Fibroblast of skin of right quadriceps (primary cell): Measurements from ENCODE around the gene GDPD2.
"Not testable (repeated sequence)": the region's sequence is repeated elsewhere in the genome, so short reads cannot be mapped to it uniquely, and the experiment has no call there.

Experiments used
- DNase-seq: peaks from one replicate; pipeline ENCODE4 v3.0.0-alpha.2; 2013

GDPD2 gene, protein sequence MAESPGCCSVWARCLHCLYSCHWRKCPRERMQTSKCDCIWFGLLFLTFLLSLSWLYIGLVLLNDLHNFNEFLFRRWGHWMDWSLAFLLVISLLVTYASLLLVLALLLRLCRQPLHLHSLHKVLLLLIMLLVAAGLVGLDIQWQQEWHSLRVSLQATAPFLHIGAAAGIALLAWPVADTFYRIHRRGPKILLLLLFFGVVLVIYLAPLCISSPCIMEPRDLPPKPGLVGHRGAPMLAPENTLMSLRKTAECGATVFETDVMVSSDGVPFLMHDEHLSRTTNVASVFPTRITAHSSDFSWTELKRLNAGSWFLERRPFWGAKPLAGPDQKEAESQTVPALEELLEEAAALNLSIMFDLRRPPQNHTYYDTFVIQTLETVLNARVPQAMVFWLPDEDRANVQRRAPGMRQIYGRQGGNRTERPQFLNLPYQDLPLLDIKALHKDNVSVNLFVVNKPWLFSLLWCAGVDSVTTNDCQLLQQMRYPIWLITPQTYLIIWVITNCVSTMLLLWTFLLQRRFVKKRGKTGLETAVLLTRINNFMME

DNA sequence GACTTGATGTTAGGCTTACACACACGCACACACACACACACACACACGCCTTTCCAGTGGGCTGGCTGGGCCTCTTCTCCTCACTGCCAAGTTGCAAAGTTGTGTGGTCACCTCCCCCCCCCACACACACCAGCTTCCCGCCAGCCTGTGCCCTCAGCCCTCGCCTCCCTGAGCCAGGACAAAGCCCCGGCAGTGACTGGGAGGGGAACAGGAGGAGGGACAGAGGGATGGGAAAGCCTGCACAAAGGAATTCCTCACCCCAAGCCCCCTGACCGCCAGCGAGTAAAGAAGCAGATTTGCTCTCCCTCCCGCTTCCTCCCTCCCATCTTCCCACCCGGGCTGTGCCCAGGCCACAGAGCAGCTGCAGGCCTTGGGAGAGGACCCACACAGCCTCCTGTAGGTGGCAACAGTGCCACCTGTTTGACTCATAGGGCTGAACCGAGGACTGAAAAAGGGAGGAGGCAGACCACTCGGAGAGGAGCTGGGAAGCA is at the start of gene GDPD2:
Gene GDPD2 (plus strand): TSS at position 464 of the 491 bp plus-strand sequence. CDS start 1,671 bp downstream, outside the sequence.
- DNase-seq: peak; percentile 26

- peak; percentile 1 for DNase-seq
Measured at GRCh38 chrX:70386235-70386634, 36.9 kb upstream of the GDPD2 start.

DNA sequence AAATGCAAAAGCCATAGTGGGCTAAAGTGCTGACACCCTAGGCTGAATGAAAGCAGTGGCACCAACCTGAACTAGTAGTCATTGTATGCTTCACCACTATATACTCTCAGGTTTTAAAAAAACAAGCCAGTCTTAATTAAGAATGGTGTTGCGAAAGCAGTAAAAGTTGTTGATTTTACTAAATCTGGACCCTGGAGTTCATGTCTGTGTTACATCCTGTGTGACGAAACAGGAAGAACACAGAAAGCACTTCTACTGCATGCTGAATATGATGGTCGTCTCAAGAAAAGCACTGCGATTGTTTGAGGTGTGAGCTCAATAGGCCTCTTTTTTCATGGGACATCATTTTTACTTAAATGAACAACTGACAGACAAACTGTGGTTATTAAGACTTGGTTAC is 24.2 kb upstream of the GDPD2 start:
- peak; percentile 32 for DNase-seq

GRCh38 chrX:70400181-70400580 is 22.9 kb upstream of the GDPD2 start:
- DNase-seq: not testable (repeated sequence)

- no peak for DNase-seq
Measured at GRCh38 chrX:70402721-70403120, 20.4 kb upstream of the GDPD2 start.

DNA sequence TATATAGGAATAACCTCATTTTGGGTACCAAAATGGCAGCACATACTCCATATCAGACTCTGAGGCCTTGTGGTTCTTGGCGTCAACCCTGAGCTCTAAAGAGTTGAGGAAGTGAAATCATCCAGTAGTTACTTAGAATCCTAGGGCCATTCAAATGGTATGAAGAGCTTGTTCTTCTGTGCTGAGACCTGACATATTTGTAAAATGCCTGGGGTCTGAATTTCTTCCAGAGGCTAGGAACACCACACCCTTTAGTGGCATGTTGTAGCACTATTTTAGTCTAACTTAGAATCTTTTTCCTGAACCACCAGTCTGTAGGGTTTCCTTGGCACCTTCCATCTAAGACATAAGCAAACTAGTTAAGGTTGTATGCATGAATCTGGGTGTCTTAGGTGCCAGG is 18.1 kb upstream of the GDPD2 start:
- no peak for DNase-seq

DNA sequence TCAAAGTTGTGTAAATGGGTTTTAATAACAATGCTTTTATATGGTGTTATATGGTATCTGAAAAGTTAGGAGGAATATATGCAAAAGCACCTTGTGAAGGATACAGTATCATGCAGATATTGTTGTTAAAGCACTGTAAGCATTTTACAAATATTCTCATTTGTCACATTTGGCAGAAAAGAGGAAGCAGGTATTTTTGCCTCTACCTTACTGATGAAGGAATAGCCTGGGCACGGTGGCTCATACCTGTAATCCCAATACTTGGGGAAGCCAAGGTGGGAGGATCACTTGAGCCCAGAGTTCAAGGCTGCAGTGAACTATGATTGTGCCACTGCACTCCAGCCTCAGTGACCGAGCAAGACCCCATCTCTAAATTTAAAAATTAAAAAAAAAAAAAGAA is 12.2 kb upstream of the GDPD2 start:
- no peak for DNase-seq

- DNase-seq: no peak
Measured at GRCh38 chrX:70411475-70411874, 11.6 kb upstream of the GDPD2 start.

GRCh38 chrX:70421618-70422017 is 1.5 kb upstream of the GDPD2 start:
- DNase-seq: no peak

GRCh38 chrX:70423936-70424675 is 992 bp downstream of the GDPD2 start:
- no peak for DNase-seq

DNA sequence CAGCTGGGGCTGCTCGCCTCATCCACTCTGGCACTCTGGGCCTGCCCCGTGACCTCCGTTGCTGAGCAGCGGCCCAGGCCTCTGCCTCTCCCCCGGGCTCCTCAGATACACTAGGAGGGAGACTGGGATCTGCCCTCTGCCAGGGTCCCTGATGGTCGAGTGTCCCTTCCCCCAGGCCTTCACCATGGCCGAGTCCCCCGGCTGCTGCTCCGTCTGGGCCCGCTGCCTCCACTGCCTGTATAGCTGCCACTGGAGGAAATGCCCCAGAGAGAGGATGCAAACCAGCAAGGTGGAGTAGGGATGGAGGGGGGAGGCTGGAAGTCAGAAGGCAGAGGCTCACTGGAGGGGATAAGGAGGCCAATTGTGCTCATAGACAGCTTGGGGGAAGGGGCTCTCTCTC is 1.7 kb downstream of the GDPD2 start:
- no peak for DNase-seq

DNA sequence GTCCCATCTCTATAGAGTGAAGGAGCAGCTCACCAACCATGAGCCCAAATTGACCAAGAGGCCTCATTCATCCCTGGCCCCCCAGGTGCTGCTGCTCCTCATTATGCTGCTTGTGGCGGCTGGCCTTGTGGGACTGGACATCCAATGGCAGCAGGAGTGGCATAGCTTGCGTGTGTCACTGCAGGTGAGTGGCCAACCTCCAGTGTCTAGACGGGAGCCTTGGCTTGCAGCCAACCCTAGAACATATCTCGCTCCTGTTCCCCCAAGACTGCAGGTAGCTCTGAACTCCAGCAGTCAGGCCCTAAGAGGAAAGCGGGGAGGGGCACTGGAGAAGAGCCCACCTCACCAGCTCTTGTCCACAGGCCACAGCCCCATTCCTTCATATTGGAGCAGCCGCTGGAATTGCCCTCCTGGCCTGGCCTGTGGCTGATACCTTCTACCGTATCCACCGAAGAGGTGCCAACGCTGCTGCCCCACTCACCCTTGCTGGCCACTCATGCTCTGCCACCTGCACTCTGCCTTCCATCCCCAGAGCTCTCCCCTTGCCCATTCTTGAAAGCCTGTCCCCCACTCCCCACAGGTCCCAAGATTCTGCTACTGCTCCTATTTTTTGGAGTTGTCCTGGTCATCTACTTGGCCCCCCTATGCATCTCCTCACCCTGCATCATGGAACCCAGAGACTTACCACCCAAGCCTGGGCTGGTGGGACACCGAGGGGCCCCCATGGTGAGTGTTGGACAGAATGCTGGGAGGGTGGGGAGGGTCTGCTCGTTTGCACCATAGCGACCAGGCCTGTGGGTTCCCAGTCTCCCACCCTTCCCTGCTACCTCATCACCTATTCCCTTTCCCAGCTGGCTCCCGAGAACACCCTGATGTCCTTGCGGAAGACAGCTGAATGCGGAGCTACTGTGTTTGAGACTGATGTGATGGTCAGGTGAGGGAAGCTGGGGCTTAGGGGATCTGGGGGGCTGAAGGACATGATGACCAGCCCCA is 3.5 kb downstream of the GDPD2 start:
- DNase-seq: no peak

DNA sequence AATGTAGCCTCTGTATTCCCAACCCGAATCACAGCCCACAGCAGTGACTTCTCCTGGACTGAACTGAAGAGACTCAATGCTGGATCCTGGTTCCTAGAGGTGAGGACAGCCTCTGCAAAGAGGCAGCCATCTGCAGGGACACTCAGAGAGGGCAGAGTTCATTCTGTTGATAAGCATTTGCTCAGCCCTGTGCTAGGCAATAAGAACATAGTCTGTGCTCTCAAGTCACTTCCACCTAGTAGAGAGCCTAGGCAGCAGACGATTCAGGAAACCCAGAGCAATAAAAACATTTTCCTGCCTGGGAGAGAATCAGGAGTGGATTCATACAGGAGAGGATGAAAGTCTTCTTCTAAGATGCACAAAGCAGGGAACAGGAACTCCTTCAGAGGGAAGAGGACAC is 4.3 kb downstream of the GDPD2 start:
- no peak for DNase-seq

GRCh38 chrX:70429759-70430158 is 6.6 kb downstream of the GDPD2 start:
- no peak for DNase-seq

- DNase-seq: no peak
Measured at GRCh38 chrX:70432936-70433847, 10.1 kb downstream of the GDPD2 start.

GRCh38 chrX:70433848-70434351 is 10.8 kb downstream of the GDPD2 start:
- peak; percentile 25 for DNase-seq

DNA sequence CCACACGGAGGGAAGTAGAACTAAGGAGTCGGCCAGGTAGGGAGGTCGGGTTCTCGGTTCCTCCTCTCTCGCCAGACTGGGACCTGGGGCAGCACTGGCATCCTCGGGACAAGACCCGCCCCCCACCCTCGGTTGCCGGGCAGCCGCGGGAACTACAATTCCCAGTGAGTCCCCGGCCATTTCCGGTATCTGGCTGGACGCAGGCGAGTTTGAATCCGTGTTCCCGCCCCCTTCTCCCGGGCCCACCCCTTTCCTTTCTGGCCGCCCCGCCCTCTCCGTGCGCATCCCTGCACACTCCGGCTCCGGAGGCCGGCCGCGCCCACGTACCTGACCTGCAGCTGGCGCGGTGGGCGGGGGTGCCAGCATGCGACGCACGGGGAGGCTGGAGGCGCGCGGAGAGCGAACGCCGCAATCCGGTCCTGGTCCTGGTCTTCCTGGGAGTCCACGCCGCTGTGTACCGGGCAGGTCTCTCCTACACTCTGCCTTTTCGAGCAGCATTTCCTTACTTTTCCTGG is 11.3 kb downstream of the GDPD2 start:
- DNase-seq: peak; percentile 75

GRCh38 chrX:70434914-70435586 is 11.9 kb downstream of the GDPD2 start:
- peak; percentile 63 for DNase-seq

- no peak for DNase-seq
Measured at GRCh38 chrX:70436343-70436742, 13.2 kb downstream of the GDPD2 start.

DNA sequence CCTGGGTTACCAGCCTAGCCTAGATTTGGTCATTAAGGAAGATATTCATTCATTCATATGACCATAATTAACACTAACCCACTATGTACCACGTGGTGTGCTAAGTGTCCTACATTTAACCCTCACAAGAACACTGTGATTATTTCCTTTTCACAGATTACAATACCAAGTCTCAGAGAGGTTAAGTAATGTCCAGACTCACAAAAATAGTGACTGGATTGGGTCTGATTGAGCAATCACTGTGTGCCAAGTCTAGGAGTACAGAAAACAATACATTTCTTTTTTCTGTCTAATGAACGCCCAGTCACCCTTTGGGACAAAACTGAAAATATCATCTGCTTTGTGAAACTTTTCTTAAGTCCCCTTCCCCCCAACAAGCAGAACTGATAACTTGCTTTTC is 13.9 kb downstream of the GDPD2 start:
- DNase-seq: no peak
